NCI-H526 (cell line): ENCODE data around the gene AQP12B.

ENCODE experiments used
- DNase-seq, 2 experiments: peaks; one replicate each; lab custom pipeline; 2025; lab: John Stamatoyannopoulos, UW

Gene AQP12B

GRCh38 chr2:240632306-240632721 is 50.4 kb downstream of the AQP12B start:
- no peak for DNase-seq

DNA sequence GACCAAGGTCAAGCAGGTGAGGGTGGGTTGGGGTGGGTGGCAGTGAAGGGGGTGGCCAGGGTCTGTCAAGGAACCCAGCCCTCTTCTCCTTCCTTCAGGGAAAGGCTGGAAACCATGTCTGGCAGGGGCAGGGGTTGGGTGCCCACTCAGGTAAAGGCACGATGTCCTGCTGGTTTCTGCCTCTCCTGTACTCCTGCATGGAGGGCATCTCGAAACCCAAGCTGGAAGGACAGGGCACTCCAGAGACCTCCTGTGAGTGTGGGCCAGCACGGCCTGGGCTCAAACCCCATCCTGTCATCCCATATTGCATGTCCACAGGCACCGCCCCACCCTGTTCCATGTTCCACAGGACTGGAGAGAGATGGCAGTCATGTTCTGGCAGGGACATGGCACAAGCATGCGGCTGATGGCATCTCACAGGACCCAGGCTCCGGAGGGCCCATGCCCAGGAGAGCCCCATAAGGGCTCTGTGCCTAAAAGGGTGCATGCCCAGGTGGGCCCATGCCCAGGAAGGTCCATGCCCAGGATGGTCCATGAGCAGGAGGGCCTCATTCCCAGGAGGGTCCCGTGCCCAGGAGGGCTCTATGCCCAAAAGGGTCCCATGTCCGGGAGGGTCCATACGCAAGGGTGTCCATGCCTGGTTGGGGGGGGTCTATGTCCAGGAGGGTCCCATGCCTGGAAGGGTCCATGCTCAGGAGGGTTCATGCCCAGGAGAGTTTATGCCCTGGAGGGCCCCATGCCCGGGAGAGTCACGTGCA is 51.0 kb downstream of the AQP12B start:
- no peak for DNase-seq

DNA sequence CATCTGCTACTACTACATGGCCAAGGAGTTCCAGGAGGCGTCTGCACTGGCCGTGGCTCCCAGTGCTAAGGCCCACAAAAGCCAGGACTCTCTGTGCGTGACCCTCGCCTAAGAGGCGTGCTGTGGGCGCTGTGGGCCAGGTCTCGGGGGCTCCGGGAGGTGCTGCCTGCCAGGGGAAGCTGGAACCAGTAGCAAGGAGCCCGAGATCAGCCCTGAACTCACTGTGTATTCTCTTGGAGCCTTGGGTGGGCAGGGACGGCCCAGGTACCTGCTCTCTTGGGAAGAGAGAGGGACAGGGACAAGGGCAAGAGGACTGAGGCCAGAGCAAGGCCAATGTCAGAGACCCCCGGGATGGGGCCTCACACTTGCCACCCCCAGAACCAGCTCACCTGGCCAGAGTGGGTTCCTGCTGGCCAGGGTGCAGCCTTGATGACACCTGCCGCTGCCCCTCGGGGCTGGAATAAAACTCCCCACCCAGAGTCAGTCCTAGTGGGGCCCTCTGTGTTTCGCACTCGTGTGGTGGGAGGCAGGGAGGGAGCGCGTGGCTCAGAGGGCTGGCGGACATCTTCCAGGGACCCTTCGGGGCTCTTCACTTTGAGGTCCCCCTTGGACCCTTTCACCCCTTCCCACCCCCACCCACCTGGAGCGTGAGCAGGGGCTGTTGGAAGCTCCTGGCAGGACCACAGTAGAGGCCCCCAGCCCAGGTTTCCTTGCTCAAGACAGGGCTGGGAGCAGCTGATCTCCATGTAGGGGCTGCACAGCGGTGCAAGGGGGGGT is 51.7 kb downstream of the AQP12B start:
- DNase-seq = no peak

GRCh38 chr2:240629968-240630770 is 52.5 kb downstream of the AQP12B start:
- no peak for DNase-seq

GRCh38 chr2:240629619-240629967 is 53.1 kb downstream of the AQP12B start:
- no peak for DNase-seq

DNA sequence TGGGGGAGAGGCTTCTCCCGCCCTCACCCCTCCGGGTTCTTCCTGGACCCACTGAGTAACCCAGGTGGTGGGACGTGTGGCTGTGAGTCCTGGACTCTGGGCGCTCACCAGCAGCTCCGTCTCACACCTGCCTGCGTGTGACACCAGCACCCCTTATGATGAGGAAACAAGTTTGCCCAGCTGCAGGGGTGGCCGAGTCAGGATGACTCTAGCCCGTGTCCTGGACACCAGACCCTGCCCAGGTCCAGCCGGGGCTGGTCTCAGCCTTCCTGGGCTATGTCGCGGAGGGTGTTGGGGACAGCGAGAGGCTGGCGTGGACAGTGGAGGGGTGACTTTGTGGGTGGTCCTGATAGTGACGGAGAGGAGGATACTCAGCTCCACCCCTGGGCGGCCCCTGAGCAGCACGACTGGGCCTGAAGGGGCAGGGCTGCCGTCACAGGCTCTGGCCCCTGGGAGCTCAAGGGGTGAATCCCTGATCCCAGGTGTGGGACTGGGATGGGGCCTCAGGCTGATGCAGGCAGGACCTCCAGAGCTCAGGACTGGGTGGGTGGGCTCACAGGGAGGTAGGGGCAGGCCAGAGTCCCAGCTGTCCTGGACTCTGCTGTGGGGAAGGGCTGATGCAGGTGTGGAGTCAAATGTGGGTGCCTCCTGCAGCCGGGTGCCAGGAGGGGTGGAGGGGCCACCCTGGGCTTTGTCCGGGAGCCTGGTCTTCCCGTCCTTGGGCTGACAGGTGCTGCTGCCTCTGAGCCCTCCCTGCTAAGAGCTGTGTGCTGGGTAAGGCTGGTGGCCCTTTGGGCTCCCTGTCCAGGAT is 53.7 kb downstream of the AQP12B start:
- DNase-seq = no peak

GRCh38 chr2:240628507-240628807 is 54.2 kb downstream of the AQP12B start:
- no peak for DNase-seq

DNA sequence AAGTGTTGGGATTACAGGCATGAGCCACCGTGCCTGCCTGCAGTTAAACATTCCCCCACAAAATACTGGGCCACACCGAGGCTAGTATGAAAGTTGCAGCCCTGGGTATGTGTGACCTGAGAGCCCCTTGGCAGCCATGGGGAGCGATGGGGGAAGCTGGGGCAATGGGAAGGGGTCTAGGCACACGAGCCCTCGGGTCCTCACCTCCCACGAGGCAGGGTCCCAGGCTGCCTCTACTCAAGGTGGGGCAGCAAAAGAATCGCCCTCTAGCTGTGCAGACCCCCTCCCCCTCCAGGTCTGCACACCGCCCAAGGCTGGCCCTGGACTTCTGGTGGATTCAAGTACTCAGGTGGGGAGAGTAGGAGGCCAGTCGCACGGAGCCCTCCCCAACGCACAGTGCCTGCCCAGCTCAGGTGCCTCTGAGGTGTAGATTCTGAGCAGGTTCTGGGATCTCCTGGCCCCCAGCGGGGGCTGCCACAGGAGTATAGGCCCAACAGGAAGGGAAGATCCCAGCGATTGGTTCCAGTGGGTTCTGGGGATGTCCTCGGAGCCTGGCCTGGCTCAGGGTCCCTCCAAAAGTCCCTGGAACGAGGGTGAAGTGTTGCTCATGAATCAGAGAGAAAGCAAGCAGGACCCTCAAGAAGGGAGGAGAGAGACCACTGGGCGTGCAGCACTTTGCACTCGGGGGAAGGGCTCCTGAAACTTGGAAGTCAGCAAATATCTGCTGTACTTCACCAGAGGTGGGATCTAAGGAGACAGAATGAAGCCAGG is 54.8 kb downstream of the AQP12B start:
- no peak for DNase-seq

DNA sequence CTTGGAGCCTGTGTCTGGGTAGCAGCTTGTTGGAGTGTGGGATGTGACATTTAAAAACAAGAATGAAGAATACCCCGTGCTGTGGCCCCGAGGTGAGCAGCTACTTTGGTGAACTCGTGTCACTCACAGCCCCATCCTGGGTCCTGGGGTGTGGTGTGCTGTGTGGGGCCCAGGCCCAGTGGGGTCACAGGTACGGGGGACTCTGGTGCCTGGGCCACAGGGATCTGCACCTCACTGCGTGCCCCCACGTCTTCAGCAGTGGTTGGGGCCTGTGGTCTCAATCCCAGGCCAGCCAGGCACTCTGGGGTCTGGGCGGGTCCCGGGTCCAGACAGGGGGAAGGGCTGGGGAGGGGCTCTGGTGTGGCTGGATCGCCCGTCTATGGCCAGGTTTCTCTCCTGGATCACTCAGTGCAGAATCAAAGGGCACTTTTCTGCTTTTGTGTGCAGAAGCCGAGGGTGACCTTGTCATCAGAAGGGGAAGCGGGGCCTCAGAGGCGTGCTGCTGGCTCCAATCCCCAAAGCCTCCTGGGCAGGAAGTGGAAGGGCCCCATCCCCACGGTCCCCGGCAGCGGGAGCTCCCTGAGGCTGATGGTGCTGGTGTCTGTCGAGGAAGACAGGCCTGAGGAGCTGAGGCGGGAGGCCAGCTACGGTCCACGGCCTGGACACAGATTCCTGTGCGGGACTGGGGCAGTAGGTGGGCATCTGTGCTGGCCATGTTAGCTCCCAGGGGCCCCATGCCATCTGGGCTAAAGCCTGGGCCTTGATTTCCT is 56.0 kb downstream of the AQP12B start:
- no peak for DNase-seq
